ENCODE data around the gene VNN1.
"Not testable (repeated sequence)": the region's sequence is repeated elsewhere in the genome, so short reads cannot be mapped to it uniquely, and the experiment has no call there.

Gene VNN1

DNA sequence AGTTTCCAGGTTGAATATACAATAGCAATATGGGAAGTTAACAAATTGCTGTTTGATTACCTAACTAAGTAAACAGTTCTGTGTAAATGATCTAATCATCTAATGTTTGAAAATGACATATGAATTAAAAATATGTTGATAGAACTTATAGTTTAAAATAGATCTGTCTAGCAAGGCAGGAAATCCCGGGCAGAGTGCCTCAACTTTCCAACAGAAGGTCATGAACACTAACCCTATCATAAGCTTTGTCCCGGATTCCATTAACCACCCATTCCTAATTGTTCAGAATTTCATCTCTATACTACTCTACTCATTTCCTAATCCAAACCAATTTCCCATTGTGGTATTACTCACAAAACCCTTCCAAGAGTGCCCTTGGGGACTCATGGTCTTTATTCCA, 65.0 kb downstream of the VNN1 start:
- Histone ChIP-seq H3K9me3 (ENCODE audit: control insufficient read depth, low read length) (no peaks in the 10 kb centered on the region), H3K27ac (ENCODE audit: low read depth, low read length, severe bottlenecking) (no peak overlapping the region), H3K4me3 (ENCODE audit: extremely low read depth, insufficient read depth, low read length, poor library complexity, severe bottlenecking) (no peak overlapping the region), H3K4me1 (ENCODE audit: control insufficient read depth, insufficient read depth, low read length, poor library complexity, severe bottlenecking) (peaks cover 12% of the 10 kb centered on the region), H3K36me3 (ENCODE audit: control insufficient read depth, insufficient read depth, low read length) (no peaks in the 10 kb centered on the region)
- 86 to 95% methylated on average over 2 of the region's 2 CpGs for WGBS, 2 experiments (ENCODE audit: insufficient coverage in 2 of 2)

DNA sequence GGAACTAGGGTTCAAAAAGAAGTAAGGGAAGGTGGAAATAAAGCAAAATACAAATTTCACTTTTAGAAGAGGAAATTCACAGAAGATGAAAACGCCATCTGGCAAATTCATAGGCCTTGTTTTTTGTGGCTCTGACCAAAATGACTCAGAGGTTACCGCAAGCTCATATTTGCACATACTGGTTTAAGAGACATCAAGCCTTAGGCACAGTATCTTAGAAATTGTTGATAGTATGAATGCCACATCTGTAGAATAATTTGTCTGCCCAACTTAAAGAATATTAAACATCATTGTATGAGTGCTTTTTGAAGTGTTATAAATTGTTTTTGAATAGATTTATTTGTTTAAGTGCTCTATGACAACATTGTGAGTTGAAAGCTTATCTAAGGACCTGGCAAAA, 65.5 kb downstream of the VNN1 start:
- Histone ChIP-seq H3K4me3 (ENCODE audit: extremely low read depth, insufficient read depth, low read length, poor library complexity, severe bottlenecking) (no peak overlapping the region), H3K4me1 (ENCODE audit: control insufficient read depth, insufficient read depth, low read length, poor library complexity, severe bottlenecking) (peaks cover 12% of the 10 kb centered on the region), H3K27ac (ENCODE audit: low read depth, low read length, severe bottlenecking) (no peak overlapping the region), H3K36me3 (ENCODE audit: control insufficient read depth, insufficient read depth, low read length) (no peaks in the 10 kb centered on the region), H3K9me3 (ENCODE audit: control insufficient read depth, low read length) (no peaks in the 10 kb centered on the region)
- WGBS, 2 experiments (ENCODE audit: insufficient coverage in 2 of 2) = 100% methylated on average over 2 of the region's 2 CpGs; no CpG with 5 or more reads in 1 of the 2 experiments

DNA sequence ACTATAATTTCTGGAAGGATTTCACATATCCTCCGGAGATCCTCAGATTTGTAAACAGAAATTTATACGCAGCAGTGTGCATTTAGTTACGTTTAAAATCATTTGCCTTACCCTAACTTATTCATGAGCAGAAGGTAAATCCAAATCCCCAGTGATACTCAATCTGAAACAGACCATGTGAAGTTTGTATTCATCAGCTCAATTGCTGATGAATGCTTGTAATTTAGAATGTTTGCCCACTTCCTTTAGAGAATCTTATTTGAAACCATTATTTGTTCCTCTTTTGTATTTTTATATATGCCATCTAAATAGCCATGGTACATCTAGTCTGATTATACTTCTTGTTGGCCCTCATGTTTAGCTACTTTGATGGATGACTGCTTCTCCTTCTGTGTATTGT, 70.3 kb downstream of the VNN1 start:
- Histone ChIP-seq H3K27ac (ENCODE audit: low read depth, low read length, severe bottlenecking) (no peak overlapping the region), H3K4me1 (ENCODE audit: control insufficient read depth, insufficient read depth, low read length, poor library complexity, severe bottlenecking) (peaks cover 3% of the 10 kb centered on the region), H3K4me3 (ENCODE audit: extremely low read depth, insufficient read depth, low read length, poor library complexity, severe bottlenecking) (no peak overlapping the region), H3K9me3 (ENCODE audit: control insufficient read depth, low read length) (no peaks in the 10 kb centered on the region), H3K36me3 (ENCODE audit: control insufficient read depth, insufficient read depth, low read length) (no peaks in the 10 kb centered on the region)
- 82 to 93% methylated on average over 3 of the region's 3 CpGs for WGBS, 2 experiments (ENCODE audit: insufficient coverage in 2 of 2)

DNA sequence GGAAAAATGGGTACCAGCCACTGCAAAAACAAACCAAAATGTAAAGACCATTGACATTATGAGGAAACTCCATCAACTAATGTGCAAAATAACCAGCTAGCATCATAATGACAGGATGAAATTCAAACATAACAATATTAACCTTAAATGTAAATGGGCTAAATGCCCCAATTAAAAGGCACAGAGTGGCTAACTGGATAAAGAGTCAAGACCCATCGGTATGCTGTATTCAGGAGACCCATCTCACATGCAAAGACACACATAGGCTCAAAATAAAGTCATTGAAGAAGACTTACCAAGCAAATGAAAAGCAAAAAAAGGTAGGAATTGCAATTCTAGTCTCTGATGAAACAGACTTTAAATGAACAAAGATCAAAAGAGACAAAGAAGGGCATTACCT, 76.7 kb downstream of the VNN1 start:
- not testable (repeated sequence) for H3K4me1 ChIP-seq (ENCODE audit: control insufficient read depth, insufficient read depth, low read length, poor library complexity, severe bottlenecking); H3K27ac ChIP-seq (ENCODE audit: low read depth, low read length, severe bottlenecking); H3K9me3 ChIP-seq (ENCODE audit: control insufficient read depth, low read length); H3K4me3 ChIP-seq (ENCODE audit: extremely low read depth, insufficient read depth, low read length, poor library complexity, severe bottlenecking); H3K36me3 ChIP-seq (ENCODE audit: control insufficient read depth, insufficient read depth, low read length)
- 60% methylated on average over 1 of the region's 1 CpG; no CpG with 5 or more reads in 1 of the 2 experiments for WGBS, 2 experiments (ENCODE audit: insufficient coverage in 2 of 2)

DNA sequence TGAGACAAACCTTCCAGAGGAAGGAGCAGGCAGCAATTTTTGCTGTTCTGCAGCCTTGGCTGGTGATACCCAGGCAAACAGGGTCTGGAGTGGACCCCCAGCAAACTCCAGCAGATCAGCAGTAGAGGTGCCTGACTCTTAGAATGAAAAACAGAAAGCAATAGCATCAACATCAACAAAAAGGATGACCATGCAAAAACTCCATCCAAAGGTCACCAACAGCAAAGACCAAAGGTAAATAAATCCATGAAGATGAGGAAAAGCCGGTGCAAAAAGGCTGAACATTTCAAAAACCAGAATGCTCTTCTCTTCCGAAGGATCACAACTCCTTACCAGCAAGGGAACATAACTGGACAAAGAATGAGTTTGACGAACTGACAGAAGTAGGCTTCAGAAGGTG, 77.9 kb downstream of the VNN1 start:
- H3K27ac ChIP-seq (ENCODE audit: low read depth, low read length, severe bottlenecking); H3K4me3 ChIP-seq (ENCODE audit: extremely low read depth, insufficient read depth, low read length, poor library complexity, severe bottlenecking); H3K36me3 ChIP-seq (ENCODE audit: control insufficient read depth, insufficient read depth, low read length); H3K9me3 ChIP-seq (ENCODE audit: control insufficient read depth, low read length); H3K4me1 ChIP-seq (ENCODE audit: control insufficient read depth, insufficient read depth, low read length, poor library complexity, severe bottlenecking): not testable (repeated sequence)
- WGBS, 2 experiments (ENCODE audit: insufficient coverage in 2 of 2) = 100% methylated on average over 1 of the region's 3 CpGs

DNA sequence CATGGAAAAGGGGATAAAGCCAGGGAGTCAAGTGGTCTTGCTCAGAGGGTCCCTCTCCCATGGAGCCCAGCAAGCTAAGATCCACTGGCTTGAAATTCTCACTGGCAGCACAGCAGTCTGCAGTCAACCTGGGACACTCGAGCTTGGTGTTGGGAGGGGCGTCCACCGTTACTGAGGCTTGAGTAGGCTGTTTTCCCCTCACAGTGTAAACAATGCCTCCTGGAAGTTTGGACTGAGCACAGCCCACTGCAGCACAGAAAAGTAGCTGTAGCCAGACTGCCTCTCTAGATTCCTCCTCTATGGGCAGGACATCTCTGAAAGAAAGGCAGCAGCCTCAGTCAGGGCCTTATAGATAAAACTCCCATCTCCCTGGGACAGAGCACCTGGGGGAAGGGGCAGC, 78.6 kb downstream of the VNN1 start:
- WGBS, 2 experiments (ENCODE audit: insufficient coverage in 2 of 2) = 68 to 84% methylated on average over 3 of the region's 3 CpGs
- not testable (repeated sequence) for H3K4me3 ChIP-seq (ENCODE audit: extremely low read depth, insufficient read depth, low read length, poor library complexity, severe bottlenecking); H3K4me1 ChIP-seq (ENCODE audit: control insufficient read depth, insufficient read depth, low read length, poor library complexity, severe bottlenecking); H3K9me3 ChIP-seq (ENCODE audit: control insufficient read depth, low read length); H3K27ac ChIP-seq (ENCODE audit: low read depth, low read length, severe bottlenecking); H3K36me3 ChIP-seq (ENCODE audit: control insufficient read depth, insufficient read depth, low read length)

DNA sequence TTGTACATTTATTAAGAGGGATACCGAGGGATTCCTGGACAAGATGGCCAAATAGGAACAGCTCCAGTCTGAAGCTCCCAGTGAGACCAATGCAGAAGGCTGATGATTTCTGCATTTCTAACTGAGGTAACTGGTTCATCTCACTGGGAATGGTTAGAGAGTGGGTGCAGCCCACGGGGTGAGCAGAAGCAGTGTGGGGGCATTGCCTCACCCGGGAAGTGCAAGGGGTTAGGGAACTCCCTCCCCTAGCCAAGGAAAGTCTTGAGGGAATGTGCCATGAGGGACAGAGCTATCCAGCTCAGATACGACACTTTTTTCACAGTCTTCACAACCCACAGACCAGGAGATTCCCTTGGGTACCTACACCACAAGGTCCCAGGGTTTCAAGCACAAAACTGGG, 79.1 kb downstream of the VNN1 start:
- Histone ChIP-seq H3K4me1 (ENCODE audit: control insufficient read depth, insufficient read depth, low read length, poor library complexity, severe bottlenecking) (no peaks in the 10 kb centered on the region), H3K4me3 (ENCODE audit: extremely low read depth, insufficient read depth, low read length, poor library complexity, severe bottlenecking) (no peak overlapping the region)
- 88 to 89% methylated on average over 2 to 3 of the region's 4 CpGs for WGBS, 2 experiments (ENCODE audit: insufficient coverage in 2 of 2)

DNA sequence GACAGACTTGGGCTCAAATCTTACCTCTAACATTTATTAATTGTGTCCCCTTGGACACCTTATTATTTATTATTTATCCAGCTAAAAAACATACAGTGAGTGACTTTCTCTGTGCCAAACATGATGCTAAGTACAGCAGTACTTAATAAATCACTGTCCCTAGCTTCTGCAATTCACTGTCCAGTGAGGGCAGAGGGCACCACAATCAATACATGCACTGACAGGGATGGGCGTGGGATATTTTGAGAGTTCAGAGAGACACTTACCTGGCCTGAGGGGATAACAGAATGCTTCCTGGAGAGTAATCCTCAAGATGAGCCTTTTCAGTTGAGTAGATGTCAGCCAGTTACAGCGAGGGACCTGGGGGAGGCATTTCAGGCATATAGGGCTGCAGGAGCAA, 80.5 kb downstream of the VNN1 start:
- no peak overlapping the region for H3K27ac ChIP-seq (ENCODE audit: low read depth, low read length, severe bottlenecking)
- no peaks in the 10 kb centered on the region for H3K4me1 ChIP-seq (ENCODE audit: control insufficient read depth, insufficient read depth, low read length, poor library complexity, severe bottlenecking)
- H3K4me3 ChIP-seq (ENCODE audit: extremely low read depth, insufficient read depth, low read length, poor library complexity, severe bottlenecking) = no peak overlapping the region
- H3K9me3 ChIP-seq (ENCODE audit: control insufficient read depth, low read length) = no peaks in the 10 kb centered on the region
- 90 to 92% methylated on average over 1 to 2 of the region's 2 CpGs for WGBS, 2 experiments (ENCODE audit: insufficient coverage in 2 of 2)
- no peaks in the 10 kb centered on the region for H3K36me3 ChIP-seq (ENCODE audit: control insufficient read depth, insufficient read depth, low read length)

More for the DNA sequence above, 79.1 kb downstream of the VNN1 start:
- Histone ChIP-seq H3K27ac (ENCODE audit: low read depth, low read length, severe bottlenecking) (no peak overlapping the region), H3K36me3 (ENCODE audit: control insufficient read depth, insufficient read depth, low read length) (no peaks in the 10 kb centered on the region), H3K9me3 (ENCODE audit: control insufficient read depth, low read length) (no peaks in the 10 kb centered on the region)
